A673 (cell line): ENCODE results near the gene GALNT3. TPM values are rescaled to one million over a fixed set of nuclear protein-coding genes. Genes with fewer than 3 reads are reported as not detected.

Experiments used
- BruUV-seq: library from RNA; stranded (reverse); fragments of 400-500 nt; replicated peaks from 2 replicates; lab custom pipeline; 2021; lab: Mats Ljungman, UMichigan
- CTCF ChIA-PET: fragments of 300-600 bp; sonication (Branson Sonifier 250); formaldehyde crosslinking; loops from one replicate; lab custom pipeline; 2022; ENCODE audit warnings: antibody characterized with exemption; lab: Charles Lee
- POLR2A ChIA-PET: fragments of 300-600 bp; sonication (Branson Sonifier 250); formaldehyde crosslinking; loops from one replicate; lab custom pipeline; 2022; ENCODE audit warnings: antibody characterized with exemption; ENCODE audit not compliant: low non-redundant PET; lab: Charles Lee
- DNase-seq: peaks from one replicate; pipeline ENCODE4 v3.0.0-alpha.2; 2015; ENCODE audit warnings: low spot score
- H3K27ac ChIP-seq: fragments of 200-600 bp; sonication (generic); 2 replicates; pipeline ENCODE4 v1.5.1; 2016; ENCODE audit warnings: mixed run types, low read depth, mild to moderate bottlenecking, mixed read lengths, antibody characterized with exemption, low read length; ENCODE audit not compliant: poor library complexity, severe bottlenecking
- H3K27me3 ChIP-seq: fragments of 200-600 bp; sonication (generic); replicated peaks from 2 replicates; pipeline ENCODE4 v1.6.1; 2017; ENCODE audit warnings: mixed run types, low read depth, mild to moderate bottlenecking, mixed read lengths, antibody characterized with exemption, low read length; ENCODE audit not compliant: insufficient read depth, poor library complexity
- H3K36me3 ChIP-seq: fragments of 200-600 bp; sonication (generic); 2 replicates; pipeline ENCODE4 v1.6.1; 2016; ENCODE audit warnings: mixed run types, mild to moderate bottlenecking, mixed read lengths, antibody characterized with exemption, low read length; ENCODE audit not compliant: insufficient read depth, poor library complexity, severe bottlenecking
- H3K4me1 ChIP-seq: fragments of 200-600 bp; sonication (generic); 2 replicates; pipeline ENCODE4 v1.6.1; 2017; ENCODE audit warnings: mixed run types, mild to moderate bottlenecking, mixed read lengths, antibody characterized with exemption, low read length; ENCODE audit not compliant: insufficient read depth, poor library complexity, severe bottlenecking
- H3K4me3 ChIP-seq: fragments of 200-600 bp; sonication (generic); 2 replicates; pipeline ENCODE4 v1.5.1; 2016; ENCODE audit warnings: low read depth, mixed run types, mild to moderate bottlenecking, mixed read lengths, low read length; ENCODE audit not compliant: poor library complexity, severe bottlenecking
- H3K9me3 ChIP-seq: fragments of 200-600 bp; sonication (generic); 2 replicates; pipeline ENCODE4 v1.6.1; 2016; ENCODE audit warnings: mixed run types, low read depth, mild to moderate bottlenecking, mixed read lengths, antibody characterized with exemption, low read length; ENCODE audit not compliant: poor library complexity, severe bottlenecking
- EZH2 ChIP-seq: fragments of 200-600 bp; sonication (generic); IDR thresholded peaks from 2 replicates; pipeline ENCODE4 v1.6.1; 2017; ENCODE audit warnings: borderline replicate concordance, low read depth, mild to moderate bottlenecking, mixed read lengths, antibody characterized with exemption, low read length; ENCODE audit not compliant: poor library complexity, severe bottlenecking
- intact Hi-C: fragments of 100-400 bp; cut with micrococcal nuclease; formaldehyde crosslinking; loops from one replicate; pipeline ENCODE4 v1.10.0; 2022; ENCODE audit not compliant: unreplicated experiment
- total RNA-seq: library from RNA; stranded (reverse); gene quantifications from 2 replicates; pipeline ENCODE4 v1.2.3, GENCODE V29; 2021
- TF ChIP-seq, protein P1 (sequence below): fragments of 300-800, 200-600 bp; sonication (generic); conservative IDR thresholded peaks from 2 replicates; pipeline ENCODE4 v1.5.1; 2017; ENCODE audit warnings: low read depth, mild to moderate bottlenecking, antibody characterized with exemption, low read length, moderate library complexity, mixed read lengths

GALNT3 gene
- total RNA-seq, 1 experiment from 2014 or later: 4.6 TPM

DNA sequence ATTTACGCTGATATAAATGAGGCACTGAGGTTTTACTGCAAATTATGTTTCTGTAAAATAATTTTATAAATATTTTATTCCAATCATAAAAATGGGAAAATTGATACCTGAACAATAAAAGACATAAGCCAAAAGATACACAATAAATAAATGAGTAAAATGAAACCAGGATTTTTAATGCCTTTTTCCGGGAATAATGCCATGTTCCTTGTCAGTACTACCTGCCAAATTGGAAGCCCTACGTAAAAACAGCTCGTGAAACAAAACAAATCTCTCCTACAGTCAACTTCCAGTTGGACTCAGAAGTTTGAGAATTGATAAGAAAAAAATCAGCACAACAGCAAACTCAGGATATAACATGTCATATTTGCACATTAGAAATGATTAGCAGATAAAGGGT, 18.0 kb downstream of the GALNT3 start:
- CTCF ChIA-PET: no interaction called here

GRCh38 chr2:165773684-165774083, 20.4 kb downstream of the GALNT3 start:
- ChIA-PET CTCF (no interaction called here), POLR2A (no interaction called here)
- BruUV-seq: no TSS peak
- TF ChIP-seq, protein P1, sequence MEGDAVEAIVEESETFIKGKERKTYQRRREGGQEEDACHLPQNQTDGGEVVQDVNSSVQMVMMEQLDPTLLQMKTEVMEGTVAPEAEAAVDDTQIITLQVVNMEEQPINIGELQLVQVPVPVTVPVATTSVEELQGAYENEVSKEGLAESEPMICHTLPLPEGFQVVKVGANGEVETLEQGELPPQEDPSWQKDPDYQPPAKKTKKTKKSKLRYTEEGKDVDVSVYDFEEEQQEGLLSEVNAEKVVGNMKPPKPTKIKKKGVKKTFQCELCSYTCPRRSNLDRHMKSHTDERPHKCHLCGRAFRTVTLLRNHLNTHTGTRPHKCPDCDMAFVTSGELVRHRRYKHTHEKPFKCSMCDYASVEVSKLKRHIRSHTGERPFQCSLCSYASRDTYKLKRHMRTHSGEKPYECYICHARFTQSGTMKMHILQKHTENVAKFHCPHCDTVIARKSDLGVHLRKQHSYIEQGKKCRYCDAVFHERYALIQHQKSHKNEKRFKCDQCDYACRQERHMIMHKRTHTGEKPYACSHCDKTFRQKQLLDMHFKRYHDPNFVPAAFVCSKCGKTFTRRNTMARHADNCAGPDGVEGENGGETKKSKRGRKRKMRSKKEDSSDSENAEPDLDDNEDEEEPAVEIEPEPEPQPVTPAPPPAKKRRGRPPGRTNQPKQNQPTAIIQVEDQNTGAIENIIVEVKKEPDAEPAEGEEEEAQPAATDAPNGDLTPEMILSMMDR: no peak
- no peak for TF ChIP-seq EZH2
- intact Hi-C loops: no loop called here
- Histone ChIP-seq H3K27me3 (no peaks in the 10 kb centered on the region), H3K36me3 (no peaks in the 10 kb centered on the region), H3K9me3 (peaks cover 2% of the 10 kb centered on the region), H3K27ac (no peak overlapping the region), H3K4me3 (no peak overlapping the region), H3K4me1 (no peaks in the 10 kb centered on the region)
- no peak for DNase-seq

More for the DNA sequence above, 18.0 kb downstream of the GALNT3 start:
- intact Hi-C loops: no loop called here
- Histone ChIP-seq H3K27ac (no peak overlapping the region), H3K36me3 (no peaks in the 10 kb centered on the region), H3K4me3 (no peak overlapping the region), H3K4me1 (no peaks in the 10 kb centered on the region), H3K27me3 (no peaks in the 10 kb centered on the region), H3K9me3 (peaks cover 8% of the 10 kb centered on the region)
- BruUV-seq: no TSS peak
- POLR2A ChIA-PET: no interaction called here
- DNase-seq: no peak
- TF ChIP-seq EZH2: no peak
- TF ChIP-seq, protein P1: no peak

GRCh38 chr2:165772183-165772582, 21.9 kb downstream of the GALNT3 start:
- BruUV-seq: no TSS peak
- CTCF ChIA-PET: no interaction called here

More at GRCh38 chr2:165772183-165772582, 21.9 kb downstream of the GALNT3 start:
- Histone ChIP-seq H3K27ac (no peak overlapping the region), H3K36me3 (no peaks in the 10 kb centered on the region), H3K4me3 (no peak overlapping the region), H3K9me3 (no peaks in the 10 kb centered on the region), H3K4me1 (no peaks in the 10 kb centered on the region), H3K27me3 (no peaks in the 10 kb centered on the region)
- DNase-seq: no peak
- intact Hi-C loops: no loop called here
- TF ChIP-seq EZH2: no peak
- TF ChIP-seq, protein P1: no peak
- POLR2A ChIA-PET: no interaction called here
